HUES64 (cell line): ENCODE data around the gene CRHBP.

ENCODE experiments used
- H3K27ac ChIP-seq: 2 replicates; pipeline ENCODE4 v1.7.0; 2013; ENCODE audit warnings: low read depth, low read length, inconsistent platforms
- H3K27me3 ChIP-seq: 2 replicates; pipeline ENCODE4 v1.6.1; 2013; ENCODE audit warnings: mild to moderate bottlenecking, low read length; ENCODE audit not compliant: insufficient read depth
- H3K36me3 ChIP-seq: 2 replicates; pipeline ENCODE4 v1.6.1; 2013; ENCODE audit warnings: mild to moderate bottlenecking, low read length; ENCODE audit not compliant: insufficient read depth
- H3K4me1 ChIP-seq: 2 replicates; pipeline ENCODE4 v1.6.1; 2013; ENCODE audit warnings: mild to moderate bottlenecking, low read length, moderate library complexity; ENCODE audit not compliant: insufficient read depth
- H3K4me3 ChIP-seq: 2 replicates; pipeline ENCODE4 v1.5.1; 2013; ENCODE audit warnings: mild to moderate bottlenecking, low read length, moderate library complexity
- H3K9ac ChIP-seq: 2 replicates; pipeline ENCODE4 v1.6.1; 2013; ENCODE audit warnings: mild to moderate bottlenecking, low read depth, low read length
- H3K9me3 ChIP-seq: 2 replicates; pipeline ENCODE4 v1.6.1; 2013; ENCODE audit warnings: low read depth, low read length; ENCODE audit not compliant: insufficient read depth
- WGBS: fragments of 150-250, 120-280 bp; methylation state at CpG from one replicate; pipeline ENCODE4 v1.1.7; 2013; ENCODE audit warnings: missing lambda C conversion rate; 5-methylcytosine and 5-hydroxymethylcytosine counted together

The CRHBP gene

GRCh38 chr5:76960004-76960625, 7.3 kb downstream of the CRHBP start:
- WGBS: 82% methylated on average over 3 of the region's 3 CpGs

DNA sequence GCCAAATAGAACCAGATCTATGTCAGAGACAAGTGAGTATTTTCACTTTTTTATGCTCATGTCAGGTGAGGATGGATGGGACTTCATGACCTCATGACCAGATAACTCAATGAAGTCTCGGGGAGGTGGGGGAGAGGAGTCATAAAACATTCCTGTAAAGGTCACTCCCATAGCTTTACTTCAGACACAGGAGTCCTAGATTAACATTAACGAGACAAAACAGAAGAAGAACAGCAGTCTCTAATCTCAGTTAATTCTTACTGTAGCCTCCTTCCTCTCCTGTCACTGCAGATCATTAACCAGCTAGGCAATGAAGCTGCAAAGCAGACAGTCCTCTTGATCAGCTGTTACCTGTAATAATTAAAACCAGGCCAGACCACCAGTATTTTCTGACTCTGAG, 11.2 kb downstream of the CRHBP start:
- WGBS: 81% methylated on average over 2 of the region's 2 CpGs
- Histone ChIP-seq H3K27me3 (no peaks in the 10 kb centered on the region), H3K9me3 (no peaks in the 10 kb centered on the region), H3K27ac (no peak overlapping the region), H3K36me3 (no peaks in the 10 kb centered on the region), H3K4me3 (no peak overlapping the region), H3K9ac (no peak overlapping the region), H3K4me1 (peaks cover 8% of the 10 kb centered on the region; the same call in 1 of the 2 replicates)

More at GRCh38 chr5:76960004-76960625, 7.3 kb downstream of the CRHBP start:
- Histone ChIP-seq H3K9ac (no peak overlapping the region), H3K27me3 (peaks cover 13% of the 10 kb centered on the region), H3K27ac (no peak overlapping the region), H3K36me3 (no peaks in the 10 kb centered on the region), H3K4me3 (no peak overlapping the region), H3K9me3 (no peaks in the 10 kb centered on the region), H3K4me1 (peaks cover 18% of the 10 kb centered on the region; the same call in 1 of the 2 replicates)

DNA sequence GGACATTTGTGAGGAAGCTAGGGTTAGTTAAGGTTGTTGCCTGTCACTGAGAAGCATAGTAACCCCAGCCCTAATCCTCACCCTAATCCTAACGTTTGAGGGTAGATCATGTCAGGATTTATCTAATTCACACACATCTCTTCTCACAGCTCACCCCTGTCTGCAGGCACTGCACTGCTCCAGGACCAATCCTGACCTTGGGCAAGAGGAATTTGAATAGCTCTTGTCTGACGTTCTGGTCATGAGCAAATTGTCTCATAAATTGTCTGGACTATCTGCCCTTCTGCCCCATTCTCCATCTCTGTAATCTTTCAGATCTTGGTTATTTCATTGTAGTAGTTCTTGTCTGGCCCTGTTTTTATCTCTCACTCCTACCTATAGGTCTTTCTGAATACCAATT, 18.7 kb downstream of the CRHBP start:
- Histone ChIP-seq H3K27me3 (no peaks in the 10 kb centered on the region), H3K4me3 (no peak overlapping the region), H3K27ac (no peak overlapping the region), H3K4me1 (no peaks in the 10 kb centered on the region), H3K9me3 (no peaks in the 10 kb centered on the region), H3K9ac (no peak overlapping the region), H3K36me3 (no peaks in the 10 kb centered on the region)
- WGBS: 73% methylated on average over 2 of the region's 2 CpGs

- H3K27me3 ChIP-seq: no peaks in the 10 kb centered on the region
- no peak overlapping the region for H3K4me3 ChIP-seq
- H3K9ac ChIP-seq: no peak overlapping the region
- H3K36me3 ChIP-seq: no peaks in the 10 kb centered on the region
- 90% methylated on average over 1 of the region's 2 CpGs for WGBS
- no peaks in the 10 kb centered on the region for H3K4me1 ChIP-seq
- no peak overlapping the region for H3K27ac ChIP-seq
- no peaks in the 10 kb centered on the region for H3K9me3 ChIP-seq
Measured at GRCh38 chr5:76972689-76973088, 19.8 kb downstream of the CRHBP start.

DNA sequence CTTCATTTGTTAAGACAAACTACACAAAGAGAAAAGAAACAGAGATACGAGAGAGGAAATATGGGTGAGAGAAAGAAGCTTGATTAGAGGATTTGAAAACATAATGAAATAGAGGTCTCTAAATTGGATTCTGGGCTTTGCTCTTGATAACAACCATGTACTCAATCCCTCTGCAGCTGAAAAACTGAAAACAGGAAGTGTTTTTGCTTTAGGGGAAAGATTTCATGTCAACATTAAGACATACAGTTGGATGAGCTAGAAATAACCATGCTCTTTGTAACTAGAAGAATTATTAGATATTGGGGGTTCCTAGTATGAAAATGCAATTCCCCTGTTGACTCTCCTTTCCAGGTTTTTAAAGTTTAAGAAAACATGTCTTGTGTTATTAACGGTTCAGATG, 21.9 kb downstream of the CRHBP start:
- no peaks in the 10 kb centered on the region for H3K27me3 ChIP-seq
- H3K9me3 ChIP-seq: no peaks in the 10 kb centered on the region
- H3K36me3 ChIP-seq: no peaks in the 10 kb centered on the region
- no peak overlapping the region for H3K4me3 ChIP-seq
- no peak overlapping the region for H3K27ac ChIP-seq
- no peaks in the 10 kb centered on the region for H3K4me1 ChIP-seq
- no peak overlapping the region for H3K9ac ChIP-seq
- 89% methylated on average over 2 of the region's 2 CpGs for WGBS

DNA sequence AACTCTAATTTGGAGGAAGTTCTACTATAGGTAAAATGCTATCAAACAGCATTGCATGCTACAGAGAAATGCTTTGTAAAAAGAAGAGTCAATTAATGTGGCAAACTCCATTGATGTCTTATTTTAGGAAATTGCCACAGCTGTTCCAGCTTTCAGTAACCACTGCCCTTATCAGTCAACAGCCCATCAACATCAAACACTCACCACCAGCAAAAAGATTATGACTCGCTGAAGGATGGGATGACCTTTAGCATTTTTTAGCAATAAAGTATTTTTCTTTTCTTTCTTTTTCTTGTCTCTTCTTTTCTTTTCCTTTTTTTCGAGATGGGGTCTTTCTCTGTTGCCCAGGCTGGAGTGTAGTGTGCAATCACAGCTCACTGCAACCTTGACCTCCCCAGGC, 26.0 kb downstream of the CRHBP start:
- Histone ChIP-seq H3K4me3 (no peak overlapping the region), H3K9ac (no peak overlapping the region), H3K36me3 (no peaks in the 10 kb centered on the region), H3K4me1 (no peaks in the 10 kb centered on the region), H3K27ac (no peak overlapping the region), H3K9me3 (no peaks in the 10 kb centered on the region), H3K27me3 (no peaks in the 10 kb centered on the region)
- 100% methylated on average over 2 of the region's 2 CpGs for WGBS

GRCh38 chr5:76980518-76981144, 27.8 kb downstream of the CRHBP start:
- Histone ChIP-seq H3K36me3 (no peaks in the 10 kb centered on the region), H3K27ac (no peak overlapping the region), H3K9me3 (no peaks in the 10 kb centered on the region), H3K4me3 (no peak overlapping the region), H3K9ac (no peak overlapping the region), H3K4me1 (no peaks in the 10 kb centered on the region), H3K27me3 (no peaks in the 10 kb centered on the region)
- WGBS: 94% methylated on average over 7 of the region's 8 CpGs

- no peak overlapping the region for H3K4me3 ChIP-seq
- H3K27me3 ChIP-seq: no peaks in the 10 kb centered on the region
- 100% methylated on average over 1 of the region's 2 CpGs for WGBS
- H3K9me3 ChIP-seq: no peaks in the 10 kb centered on the region
- no peaks in the 10 kb centered on the region for H3K36me3 ChIP-seq
- no peak overlapping the region for H3K27ac ChIP-seq
- H3K4me1 ChIP-seq: no peaks in the 10 kb centered on the region
- H3K9ac ChIP-seq: no peak overlapping the region
Measured at GRCh38 chr5:76982450-76982849, 29.6 kb downstream of the CRHBP start.

DNA sequence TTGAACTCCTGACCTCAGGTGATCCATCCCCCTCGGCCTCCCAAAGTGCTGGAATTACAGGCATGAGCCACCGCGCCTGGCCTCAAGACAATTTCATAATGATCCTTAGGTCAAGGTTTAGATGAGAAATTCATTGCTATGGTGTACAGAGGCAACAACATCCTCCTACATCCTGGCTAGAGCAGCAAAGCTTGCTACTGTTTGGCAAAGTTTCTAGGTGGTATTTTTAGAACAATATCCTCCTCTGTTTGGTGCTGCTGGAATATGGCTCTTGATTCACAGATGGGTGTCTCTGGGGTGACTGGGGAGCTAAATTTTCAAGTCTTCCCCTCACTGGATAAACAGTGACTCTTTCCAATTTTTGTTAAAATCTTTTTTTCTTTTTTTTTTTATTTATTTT, 30.6 kb downstream of the CRHBP start:
- no peaks in the 10 kb centered on the region for H3K4me1 ChIP-seq
- no peaks in the 10 kb centered on the region for H3K9me3 ChIP-seq
- no peaks in the 10 kb centered on the region for H3K36me3 ChIP-seq
- H3K27me3 ChIP-seq: no peaks in the 10 kb centered on the region
- no peak overlapping the region for H3K4me3 ChIP-seq
- WGBS: 99% methylated on average over 3 of the region's 3 CpGs
- H3K27ac ChIP-seq: no peak overlapping the region
- H3K9ac ChIP-seq: no peak overlapping the region

DNA sequence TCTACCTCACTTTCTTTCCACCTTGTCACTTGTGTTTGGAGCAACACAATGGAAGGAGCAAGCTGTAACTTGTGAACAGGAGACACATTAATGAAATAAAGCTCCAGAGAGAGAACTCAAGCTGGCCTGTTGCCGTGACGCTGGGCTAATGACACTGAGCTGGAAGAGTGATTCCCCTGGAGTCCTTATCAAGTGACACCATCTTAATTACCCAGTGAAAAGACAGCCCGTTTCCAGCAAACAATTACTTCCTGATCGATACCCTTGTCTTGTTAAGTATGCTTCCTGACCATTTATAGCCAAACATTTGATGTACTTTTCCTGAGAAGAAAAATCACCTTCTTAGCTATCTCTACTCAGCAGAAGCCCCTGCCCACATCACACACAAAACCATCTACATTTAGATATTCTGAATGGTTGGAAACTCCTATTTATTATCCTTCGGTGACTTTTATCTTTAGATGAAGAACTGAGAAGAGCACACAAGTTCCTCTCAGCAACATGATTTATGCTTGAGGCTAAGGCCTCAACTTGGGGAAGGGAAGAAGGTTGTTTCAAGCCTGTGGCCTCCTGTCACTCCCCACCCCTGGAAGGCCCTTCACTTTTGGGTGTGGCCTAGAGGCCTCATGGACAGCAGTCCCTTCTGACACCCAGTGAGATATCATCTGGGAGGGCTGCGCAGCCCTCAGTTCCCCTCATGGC, 34.1 kb downstream of the CRHBP start:
- 75% methylated on average over 5 of the region's 6 CpGs for WGBS

GRCh38 chr5:76990899-76991459, 38.1 kb downstream of the CRHBP start:
- 90% methylated on average over 5 of the region's 5 CpGs for WGBS

More for the DNA sequence above, 34.1 kb downstream of the CRHBP start:
- no peaks in the 10 kb centered on the region for H3K27me3 ChIP-seq
- no peak overlapping the region for H3K4me3 ChIP-seq
- H3K27ac ChIP-seq: no peak overlapping the region
- no peak overlapping the region for H3K9ac ChIP-seq
- no peaks in the 10 kb centered on the region for H3K9me3 ChIP-seq
- H3K4me1 ChIP-seq: no peaks in the 10 kb centered on the region
- no peaks in the 10 kb centered on the region for H3K36me3 ChIP-seq

More at GRCh38 chr5:76990899-76991459, 38.1 kb downstream of the CRHBP start:
- Histone ChIP-seq H3K4me3 (no peak overlapping the region), H3K27ac (no peak overlapping the region), H3K36me3 (no peaks in the 10 kb centered on the region), H3K27me3 (no peaks in the 10 kb centered on the region), H3K9me3 (no peaks in the 10 kb centered on the region), H3K4me1 (no peaks in the 10 kb centered on the region), H3K9ac (no peak overlapping the region)
